ENCODE data around the gene ABCF1.

Gene ABCF1

GRCh38 chr6:30601815-30602641 is 30.8 kb downstream of the ABCF1 start:
- no peak for DNase-seq

- no peak for DNase-seq
Observed at GRCh38 chr6:30603961-30604360, 32.7 kb downstream of the ABCF1 start.

GRCh38 chr6:30610065-30610464 is 38.8 kb downstream of the ABCF1 start:
- no peak for DNase-seq

GRCh38 chr6:30611150-30611855 is 40.1 kb downstream of the ABCF1 start:
- DNase-seq, result no peak

GRCh38 chr6:30611856-30612194 is 40.6 kb downstream of the ABCF1 start:
- DNase-seq, result no peak

- DNase-seq, result peak; percentile 47
Observed at GRCh38 chr6:30612213-30612612, 41.0 kb downstream of the ABCF1 start.

GRCh38 chr6:30612687-30613248 is 41.5 kb downstream of the ABCF1 start:
- peak; percentile 69 for DNase-seq

- no peak for DNase-seq
Observed at GRCh38 chr6:30613251-30614043, 42.2 kb downstream of the ABCF1 start.

GRCh38 chr6:30614044-30614842 is 43.0 kb downstream of the ABCF1 start:
- DNase-seq, result no peak

GRCh38 chr6:30614843-30615218 is 43.6 kb downstream of the ABCF1 start:
- DNase-seq, result peak; percentile 97

- peak; percentile 89 for DNase-seq
Observed at GRCh38 chr6:30615219-30615957, 44.1 kb downstream of the ABCF1 start.

- DNase-seq, result peak; percentile 65
Observed at GRCh38 chr6:30615958-30616810, 44.9 kb downstream of the ABCF1 start.

GRCh38 chr6:30616811-30617564 is 45.7 kb downstream of the ABCF1 start, which contains the start of gene PPP1R10:
Gene PPP1R10 (minus strand): TSS chr6:30617243. CDS start chr6:30609944, 7,299 bp downstream.
- peak; percentile 99 for DNase-seq

GRCh38 chr6:30617565-30618269 is 46.5 kb downstream of the ABCF1 start, which contains the start of gene MRPS18B:
Gene MRPS18B (plus strand): TSS chr6:30617840. CDS start chr6:30617866, 26 bp downstream.
- peak; percentile 99 for DNase-seq

GRCh38 chr6:30618270-30618797 is 47.1 kb downstream of the ABCF1 start:
- peak; percentile 39 for DNase-seq

GRCh38 chr6:30619561-30619960 is 48.3 kb downstream of the ABCF1 start:
- no peak for DNase-seq

GRCh38 chr6:30625511-30625910 is 54.3 kb downstream of the ABCF1 start:
- no peak for DNase-seq

Data from DMS79 treated with DMSO at 0.1 percent for 48 hours (cell line).